Nephron progenitor cell (in vitro differentiated cells): ENCODE data around the gene PDIA6.

Source experiments
- DNase-seq: peaks from one replicate; pipeline ENCODE4 v3.0.0; 2021
- H3K27ac Mint-ChIP-seq: 2 replicates; pipeline ENCODE4 v1.8.0; 2021; ENCODE audit warnings: mild to moderate bottlenecking, moderate library complexity, mixed read lengths
- H3K27me3 Mint-ChIP-seq: 2 replicates; pipeline ENCODE4 v1.8.0; 2021; ENCODE audit warnings: mild to moderate bottlenecking, low read depth, mixed read lengths; ENCODE audit not compliant: poor library complexity
- H3K36me3 Mint-ChIP-seq: 2 replicates; pipeline ENCODE4 v1.8.0; 2021; ENCODE audit warnings: low read depth, mixed read lengths
- H3K4me1 Mint-ChIP-seq: 2 replicates; pipeline ENCODE4 v1.8.0; 2021; ENCODE audit warnings: mixed read lengths
- H3K4me3 Mint-ChIP-seq: 2 replicates; pipeline ENCODE4 v1.8.0; 2021; ENCODE audit warnings: mild to moderate bottlenecking, moderate library complexity, mixed read lengths
- H3K9me3 Mint-ChIP-seq: 2 replicates; pipeline ENCODE4 v1.8.0; 2021; ENCODE audit warnings: mild to moderate bottlenecking, moderate library complexity, mixed read lengths
- TF ChIP-seq, protein P1 (sequence below): fragments of 200-600 bp; sonication (generic); IDR thresholded peaks from 2 replicates; pipeline ENCODE4 v1.5.0; 2021; ENCODE audit warnings: antibody characterized with exemption

Gene PDIA6

DNA sequence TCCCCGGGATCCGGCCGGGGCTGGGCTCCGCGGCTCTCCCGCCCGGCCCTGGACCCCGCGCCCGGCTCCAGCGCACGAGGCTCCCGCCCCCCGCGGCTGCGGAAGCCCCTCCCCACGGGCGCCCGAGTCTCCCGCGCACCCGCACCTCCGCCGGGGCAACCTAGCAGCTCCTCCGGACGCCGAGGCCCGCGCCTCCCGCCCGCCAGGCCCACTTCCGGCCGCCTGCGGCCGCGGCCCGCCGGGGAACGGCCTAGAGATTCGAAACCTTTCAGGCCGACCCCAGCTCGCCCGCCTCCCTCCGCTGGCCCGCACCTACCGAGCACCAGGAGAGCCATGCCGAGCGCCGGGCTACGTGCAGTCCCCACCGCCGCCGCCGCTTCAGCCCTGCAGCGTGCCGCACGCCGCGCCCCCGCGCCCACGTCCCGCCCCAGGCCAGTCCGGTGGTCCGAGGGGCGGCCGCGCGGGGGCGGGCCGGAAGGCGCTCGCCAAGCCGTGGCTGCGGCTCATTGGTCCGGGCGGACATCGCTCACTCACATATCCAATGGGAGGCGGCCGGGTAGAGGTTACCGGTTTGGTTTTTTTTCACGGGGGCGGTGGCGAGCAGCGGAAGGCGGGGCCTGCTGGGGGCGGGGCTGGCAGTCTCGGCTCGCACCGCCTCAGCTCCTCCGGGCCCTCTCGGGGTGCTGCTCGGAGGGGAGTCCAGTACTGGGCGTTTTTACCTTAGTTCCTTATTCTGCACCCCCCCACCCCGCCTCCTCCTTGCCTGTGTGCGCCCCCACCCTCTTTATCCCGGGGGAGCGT, at the start of gene PDIA6:
TSS of gene PDIA6 (minus strand) at position 424 of the 801 bp plus-strand sequence. CDS start at position 335, 89 bp downstream.
- Mint-ChIP-seq H3K4me3 (peak within 1 kb of the TSS; percentile 94), H3K36me3 (peaks cover 11% of the 10 kb centered on the region), H3K27ac (peak within 1 kb of the TSS; percentile 95), H3K27me3 (peaks cover 6% of the 10 kb centered on the region), H3K9me3 (peaks cover under 1% of the 10 kb centered on the region), H3K4me1 (peaks cover 47% of the 10 kb centered on the region)
- TF ChIP-seq, protein P1, sequence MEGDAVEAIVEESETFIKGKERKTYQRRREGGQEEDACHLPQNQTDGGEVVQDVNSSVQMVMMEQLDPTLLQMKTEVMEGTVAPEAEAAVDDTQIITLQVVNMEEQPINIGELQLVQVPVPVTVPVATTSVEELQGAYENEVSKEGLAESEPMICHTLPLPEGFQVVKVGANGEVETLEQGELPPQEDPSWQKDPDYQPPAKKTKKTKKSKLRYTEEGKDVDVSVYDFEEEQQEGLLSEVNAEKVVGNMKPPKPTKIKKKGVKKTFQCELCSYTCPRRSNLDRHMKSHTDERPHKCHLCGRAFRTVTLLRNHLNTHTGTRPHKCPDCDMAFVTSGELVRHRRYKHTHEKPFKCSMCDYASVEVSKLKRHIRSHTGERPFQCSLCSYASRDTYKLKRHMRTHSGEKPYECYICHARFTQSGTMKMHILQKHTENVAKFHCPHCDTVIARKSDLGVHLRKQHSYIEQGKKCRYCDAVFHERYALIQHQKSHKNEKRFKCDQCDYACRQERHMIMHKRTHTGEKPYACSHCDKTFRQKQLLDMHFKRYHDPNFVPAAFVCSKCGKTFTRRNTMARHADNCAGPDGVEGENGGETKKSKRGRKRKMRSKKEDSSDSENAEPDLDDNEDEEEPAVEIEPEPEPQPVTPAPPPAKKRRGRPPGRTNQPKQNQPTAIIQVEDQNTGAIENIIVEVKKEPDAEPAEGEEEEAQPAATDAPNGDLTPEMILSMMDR: no peak
- peak; percentile 99 for DNase-seq

DNA sequence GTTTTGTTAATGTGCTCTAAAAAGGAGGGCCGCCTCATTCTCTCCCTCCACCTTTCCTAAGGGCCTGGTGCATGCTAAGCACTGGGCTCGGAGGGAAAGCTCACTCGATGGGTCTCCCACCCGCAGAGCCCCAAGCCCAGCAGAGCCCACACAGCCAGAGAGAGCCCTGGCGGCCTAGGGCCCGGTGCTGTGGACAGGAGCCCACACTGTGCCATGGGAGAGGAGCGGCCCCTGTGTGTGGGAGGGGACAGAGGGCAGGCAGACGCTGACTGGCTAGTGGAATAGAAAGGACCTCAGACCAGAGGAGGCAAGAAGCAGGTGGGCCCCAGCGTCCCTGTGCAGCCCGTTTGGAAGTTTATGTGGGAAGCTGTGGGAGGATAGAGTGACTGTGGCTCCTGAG, 49.7 kb upstream of the PDIA6 start:
- TF ChIP-seq, protein P1: no peak
- Mint-ChIP-seq H3K9me3 (no peaks in the 10 kb centered on the region), H3K36me3 (no peaks in the 10 kb centered on the region), H3K27ac (no peak overlapping the region), H3K27me3 (peaks cover 43% of the 10 kb centered on the region), H3K4me1 (peaks cover 24% of the 10 kb centered on the region), H3K4me3 (no peak overlapping the region)
- DNase-seq: no peak

- TF ChIP-seq, protein P1: no peak
- Mint-ChIP-seq H3K4me1 (peaks cover 24% of the 10 kb centered on the region), H3K27ac (no peak overlapping the region), H3K36me3 (no peaks in the 10 kb centered on the region), H3K9me3 (no peaks in the 10 kb centered on the region), H3K27me3 (peaks cover 46% of the 10 kb centered on the region), H3K4me3 (no peak overlapping the region)
- no peak for DNase-seq
Measured at GRCh38 chr2:10861765-10862164, 49.2 kb upstream of the PDIA6 start.

DNA sequence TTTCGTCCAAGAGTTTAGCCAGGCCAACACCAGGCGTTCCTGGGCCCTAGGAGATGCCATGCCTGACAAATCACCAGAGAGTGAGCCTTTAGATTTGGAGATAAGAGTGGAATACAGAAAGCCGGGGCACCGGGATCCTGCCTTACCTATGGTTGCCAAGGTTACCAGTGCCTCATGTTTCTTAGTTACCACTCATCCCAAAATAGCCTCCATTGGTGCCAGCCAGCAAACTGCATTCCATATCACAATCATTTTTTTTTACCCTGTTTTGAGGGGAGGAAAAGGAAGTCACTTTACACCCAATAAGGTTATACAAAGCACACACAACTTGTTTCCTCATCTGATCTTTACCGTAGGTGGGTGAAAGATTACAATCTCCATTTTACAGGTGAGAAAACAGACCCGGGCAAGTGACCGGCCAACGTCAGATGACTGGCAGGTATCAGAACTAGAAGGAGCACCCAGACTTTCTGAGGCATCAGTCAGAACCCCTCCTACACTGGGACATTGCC, 48.3 kb upstream of the PDIA6 start:
- peaks cover 24% of the 10 kb centered on the region for H3K4me1 Mint-ChIP-seq
- H3K27ac Mint-ChIP-seq: no peak overlapping the region
- peaks cover 40% of the 10 kb centered on the region for H3K27me3 Mint-ChIP-seq
- no peaks in the 10 kb centered on the region for H3K9me3 Mint-ChIP-seq
- H3K4me3 Mint-ChIP-seq: no peak overlapping the region
- no peaks in the 10 kb centered on the region for H3K36me3 Mint-ChIP-seq
- TF ChIP-seq, protein P1: no peak
- DNase-seq: no peak

GRCh38 chr2:10860081-10860813, 47.7 kb upstream of the PDIA6 start:
- Mint-ChIP-seq H3K4me3 (no peak overlapping the region), H3K4me1 (peaks cover 24% of the 10 kb centered on the region), H3K36me3 (no peaks in the 10 kb centered on the region), H3K27ac (no peak overlapping the region), H3K9me3 (no peaks in the 10 kb centered on the region), H3K27me3 (peaks cover 34% of the 10 kb centered on the region)
- TF ChIP-seq, protein P1: no peak
- no peak for DNase-seq
